CD8-positive, alpha-beta memory T cell (primary cell): ENCODE data around the gene ITPR2. TPM values are rescaled to one million over a fixed set of nuclear protein-coding genes. Genes with fewer than 3 reads are reported as not detected.
A peak's percentile ranks its signal among the peaks of the same experiment; 100 is the strongest.
"Not testable (repeated sequence)": the region's sequence is repeated elsewhere in the genome, so short reads cannot be mapped to it uniquely, and the experiment has no call there.

ENCODE experiments used
- CTCF ChIA-PET: fragments of 350-600 bp; sonication (Branson Sonifier 250); formaldehyde crosslinking; loops from one replicate; lab custom pipeline; 2021; ENCODE audit warnings: antibody characterized with exemption; lab: Charles Lee
- POLR2A ChIA-PET: fragments of 350-600 bp; sonication (Branson Sonifier 250); formaldehyde crosslinking; loops from one replicate; lab custom pipeline; 2021; ENCODE audit warnings: antibody characterized with exemption; lab: Charles Lee
- DNase-seq, 5 donors: peaks; one replicate each; pipeline versions ENCODE4 v3.0.0 to v3.0.0-alpha.2; 2020 to 2022; ENCODE audit warnings: mixed read lengths in 1 of 5
- H3K27ac ChIP-seq: one replicate; pipeline ENCODE4 v1.7.0; 2013; ENCODE audit warnings: low read depth, mild to moderate bottlenecking, low read length, moderate library complexity
- H3K27me3 ChIP-seq: 2 replicates; pipeline ENCODE4 v1.7.0; 2013; ENCODE audit warnings: low read length, mild to moderate bottlenecking; ENCODE audit not compliant: insufficient read depth, poor library complexity, severe bottlenecking
- H3K36me3 ChIP-seq: 2 replicates; pipeline ENCODE4 v1.7.0; 2013; ENCODE audit warnings: mild to moderate bottlenecking, low read length, moderate library complexity; ENCODE audit not compliant: insufficient read depth
- H3K4me1 ChIP-seq: 2 replicates; pipeline ENCODE4 v1.7.0; 2013; ENCODE audit warnings: mild to moderate bottlenecking, low read length, moderate library complexity; ENCODE audit not compliant: insufficient read depth
- H3K4me3 ChIP-seq: 2 replicates; pipeline ENCODE4 v1.7.0; 2013; ENCODE audit warnings: mild to moderate bottlenecking, low read length
- H3K9me3 ChIP-seq: 2 replicates; pipeline ENCODE4 v1.7.0; 2013; ENCODE audit warnings: mild to moderate bottlenecking, low read length
- H3K27ac Mint-ChIP-seq, 8 donors: one replicate each; pipeline ENCODE4 v1.8.0; 2020 to 2021; ENCODE audit warnings: mixed read lengths in 8 of 8, mild to moderate bottlenecking in 6 of 8, inconsistent platforms in 3 of 8, moderate library complexity in 3 of 8
- H3K27me3 Mint-ChIP-seq, 2 donors: one replicate each; pipeline ENCODE4 v1.8.0; 2020 to 2021; ENCODE audit warnings: mixed read lengths in 2 of 2, mild to moderate bottlenecking in 1 of 2, moderate library complexity in 1 of 2
- H3K36me3 Mint-ChIP-seq, 3 donors: one replicate each; pipeline ENCODE4 v1.8.0; 2020 to 2021; ENCODE audit warnings: mixed read lengths in 3 of 3, inconsistent platforms in 1 of 3, mild to moderate bottlenecking in 1 of 3
- H3K4me1 Mint-ChIP-seq, 3 donors: one replicate each; pipeline ENCODE4 v1.8.0; 2020 to 2021; ENCODE audit warnings: mixed read lengths in 3 of 3, inconsistent platforms in 1 of 3, mild to moderate bottlenecking in 1 of 3
- H3K4me3 Mint-ChIP-seq, 7 donors: one replicate each; pipeline ENCODE4 v1.8.0; 2020 to 2021; ENCODE audit warnings: mixed read lengths in 7 of 7, mild to moderate bottlenecking in 6 of 7, moderate library complexity in 4 of 7, inconsistent platforms in 2 of 7
- H3K9me3 Mint-ChIP-seq, 5 donors: one replicate each; pipeline ENCODE4 v1.8.0; 2020 to 2022; ENCODE audit warnings: mixed read lengths in 5 of 5, mild to moderate bottlenecking in 3 of 5, moderate library complexity in 2 of 5, inconsistent platforms in 1 of 5
- polyA plus RNA-seq: library from polyadenylated mRNA; unstranded; fragments of 300-500 nt; fragmentation: Illumina TruSeq; gene quantifications from one replicate; pipeline ENCODE4 v1.2.3, GENCODE V29; 2021
- total RNA-seq, 2 experiments: library from RNA; stranded (reverse); gene quantifications; one replicate each; pipeline ENCODE4 v1.2.3, GENCODE V29; 2021

ITPR2 gene
- total and polyA plus RNA-seq, 3 experiments from 2014 or later: 13.0 to 29.4 (median 24.0) TPM

- H3K9me3 ChIP-seq, H3K4me1 ChIP-seq, H3K27me3 ChIP-seq, H3K36me3 ChIP-seq, POLR2A ChIA-PET, DNase-seq, H3K27me3 Mint-ChIP-seq, H3K4me3 Mint-ChIP-seq, H3K27ac ChIP-seq, H3K27ac Mint-ChIP-seq, H3K4me3 ChIP-seq, CTCF ChIA-PET: not testable (repeated sequence)
- peaks cover 7 to 24% (median 7%) of the 10 kb centered on the region in 3 donors for H3K36me3 Mint-ChIP-seq
- peaks cover 15 to 24% (median 16%) of the 10 kb centered on the region in 3 donors for H3K4me1 Mint-ChIP-seq
- H3K9me3 Mint-ChIP-seq: peaks cover 0 to 17% (median 10%) of the 10 kb centered on the region in 5 donors
Measured at GRCh38 chr12:26755362-26755761, 77.6 kb downstream of the ITPR2 start.

GRCh38 chr12:26754148-26754547 is 78.8 kb downstream of the ITPR2 start:
- Histone ChIP-seq H3K9me3 (no peaks in the 10 kb centered on the region), H3K4me1 (peaks cover 13% of the 10 kb centered on the region), H3K36me3 (no peaks in the 10 kb centered on the region), H3K27ac (no peak overlapping the region), H3K27me3 (no peaks in the 10 kb centered on the region), H3K4me3 (no peak overlapping the region)
- Mint-ChIP-seq H3K27ac (peak overlapping the region in 1 of 8 donors; percentile 12), H3K27me3 (no peaks in the 10 kb centered on the region), H3K4me1 (peaks cover 25 to 36% (median 28%) of the 10 kb centered on the region in 3 donors), H3K36me3 (peaks cover 7 to 19% (median 7%) of the 10 kb centered on the region in 3 donors), H3K4me3 (no peak overlapping the region), H3K9me3 (peaks cover 0 to 17% (median 10%) of the 10 kb centered on the region in 5 donors)
- ChIA-PET POLR2A (no interaction called here), CTCF (no interaction called here)
- DNase-seq: no peak

DNA sequence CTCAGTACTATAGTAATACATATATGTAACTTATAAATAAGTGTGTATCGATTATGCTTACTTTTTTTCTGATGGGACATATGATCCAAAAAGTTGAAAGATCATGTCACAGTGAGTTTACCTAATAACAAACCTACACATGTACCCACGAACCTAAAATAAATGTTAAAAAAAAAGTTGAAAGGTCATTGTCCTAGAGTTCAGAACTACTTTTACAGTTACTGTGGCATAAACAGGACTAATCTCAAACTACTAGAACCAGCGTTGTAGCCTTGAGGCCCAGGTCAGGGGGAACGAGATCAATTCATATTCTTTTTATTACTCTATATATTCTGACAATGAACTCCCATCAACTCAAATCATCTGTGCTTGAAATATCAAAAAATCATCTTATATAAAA is 81.8 kb downstream of the ITPR2 start:
- CTCF ChIA-PET: no interaction called here

DNA sequence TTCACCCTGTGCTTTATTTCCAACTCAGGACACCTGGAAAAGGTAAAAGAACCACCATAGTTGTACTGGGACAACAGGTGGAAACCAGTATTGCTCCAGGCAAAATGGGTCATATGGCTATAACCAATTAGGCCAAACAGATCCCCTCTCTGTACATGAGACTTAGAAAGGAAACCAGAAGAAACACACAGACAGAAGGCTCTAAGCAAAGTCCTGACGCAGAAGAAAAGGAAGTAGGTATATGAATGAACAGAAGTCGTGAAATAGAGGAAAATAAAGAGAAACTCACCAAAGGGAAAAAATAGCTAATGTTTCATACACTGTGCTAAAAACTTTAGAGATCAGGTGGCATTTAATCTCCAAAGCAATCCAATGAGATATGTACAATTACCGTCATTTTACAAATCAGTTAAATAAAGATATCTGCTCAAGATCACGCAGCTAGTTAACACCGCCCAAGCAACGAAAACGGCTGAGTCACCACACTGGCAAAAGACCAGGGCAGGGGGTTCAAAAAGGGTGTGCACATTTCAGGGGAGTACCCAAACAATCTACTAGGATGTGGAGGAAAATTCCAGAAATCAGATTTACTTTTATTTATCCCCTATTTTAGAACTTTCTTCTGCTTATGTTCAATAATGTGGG is 82.3 kb downstream of the ITPR2 start:
- POLR2A ChIA-PET: no interaction called here
- Mint-ChIP-seq H3K4me3 (peak overlapping the region in 2 of 7 donors; percentile 0 to 8), H3K4me1 (peaks cover 43 to 65% (median 50%) of the 10 kb centered on the region in 3 donors), H3K36me3 (peaks cover 0 to 11% (median 3%) of the 10 kb centered on the region in 3 donors), H3K27ac (peak overlapping the region in 3 of 8 donors; percentile 1 to 58 (median 33)), H3K9me3 (peaks cover 0 to 7% (median 3%) of the 10 kb centered on the region in 5 donors), H3K27me3 (no peaks in the 10 kb centered on the region)
- no peaks in the 10 kb centered on the region for H3K27me3 ChIP-seq
- H3K9me3 ChIP-seq: no peaks in the 10 kb centered on the region
- DNase-seq: no peak
- peaks cover 21% of the 10 kb centered on the region for H3K4me1 ChIP-seq
- no peak overlapping the region for H3K4me3 ChIP-seq
- no peaks in the 10 kb centered on the region for H3K36me3 ChIP-seq
- H3K27ac ChIP-seq: no peak overlapping the region
- CTCF ChIA-PET: no interaction called here

More for the DNA sequence above, 81.8 kb downstream of the ITPR2 start:
- no peak overlapping the region for H3K27ac Mint-ChIP-seq
- Histone ChIP-seq H3K27me3 (no peaks in the 10 kb centered on the region), H3K36me3 (no peaks in the 10 kb centered on the region), H3K4me1 (peaks cover 21% of the 10 kb centered on the region), H3K9me3 (no peaks in the 10 kb centered on the region), H3K4me3 (no peak overlapping the region), H3K27ac (no peak overlapping the region)
- H3K9me3 Mint-ChIP-seq: peaks cover 0 to 13% (median 4%) of the 10 kb centered on the region in 5 donors
- peaks cover 1 to 12% (median 4%) of the 10 kb centered on the region in 3 donors for H3K36me3 Mint-ChIP-seq
- H3K4me3 Mint-ChIP-seq: peak overlapping the region in 1 of 7 donors; percentile 15
- POLR2A ChIA-PET: no interaction called here
- no peaks in the 10 kb centered on the region for H3K27me3 Mint-ChIP-seq
- DNase-seq: no peak
- peaks cover 40 to 61% (median 46%) of the 10 kb centered on the region in 3 donors for H3K4me1 Mint-ChIP-seq

- Histone ChIP-seq H3K27ac (no peak overlapping the region), H3K4me3 (no peak overlapping the region), H3K9me3 (no peaks in the 10 kb centered on the region), H3K27me3 (no peaks in the 10 kb centered on the region), H3K36me3 (no peaks in the 10 kb centered on the region), H3K4me1 (peaks cover 21% of the 10 kb centered on the region)
- no peaks in the 10 kb centered on the region for H3K27me3 Mint-ChIP-seq
- H3K4me3 Mint-ChIP-seq: no peak overlapping the region
- ChIA-PET CTCF (no interaction called here), POLR2A (no interaction called here)
- DNase-seq: no peak
- H3K4me1 Mint-ChIP-seq: peaks cover 43 to 65% (median 50%) of the 10 kb centered on the region in 3 donors
- H3K9me3 Mint-ChIP-seq: peaks cover 0 to 3% (median 2%) of the 10 kb centered on the region in 5 donors
- H3K27ac Mint-ChIP-seq: no peak overlapping the region
- H3K36me3 Mint-ChIP-seq: peaks cover 0 to 10% (median 3%) of the 10 kb centered on the region in 3 donors
Measured at GRCh38 chr12:26749781-26750180, 83.2 kb downstream of the ITPR2 start.

- Histone ChIP-seq H3K36me3 (no peaks in the 10 kb centered on the region), H3K9me3 (no peaks in the 10 kb centered on the region), H3K27ac (no peak overlapping the region), H3K4me3 (no peak overlapping the region), H3K27me3 (no peaks in the 10 kb centered on the region), H3K4me1 (peaks cover 21% of the 10 kb centered on the region)
- Mint-ChIP-seq H3K27me3 (no peaks in the 10 kb centered on the region), H3K9me3 (no peaks in the 10 kb centered on the region), H3K27ac (peak overlapping the region in 7 of 8 donors; percentile 5 to 70 (median 19)), H3K4me3 (peak overlapping the region in 5 of 7 donors; percentile 10 to 41 (median 15)), H3K36me3 (peaks cover under 1 to 3% (median 2%) of the 10 kb centered on the region in 3 donors), H3K4me1 (peaks cover 45 to 70% (median 55%) of the 10 kb centered on the region in 3 donors)
- ChIA-PET CTCF (no interaction called here), POLR2A (no interaction called here)
- DNase-seq: no peak
Measured at GRCh38 chr12:26748741-26749431, 84.1 kb downstream of the ITPR2 start.

- H3K4me3 Mint-ChIP-seq: peak overlapping the region in 5 of 7 donors; percentile 10 to 41 (median 15)
- H3K27me3 Mint-ChIP-seq: no peaks in the 10 kb centered on the region
- CTCF ChIA-PET: no interaction called here
- no peaks in the 10 kb centered on the region for H3K36me3 ChIP-seq
- H3K36me3 Mint-ChIP-seq: peaks cover 2 to 3% (median 3%) of the 10 kb centered on the region in 3 donors
- no peaks in the 10 kb centered on the region for H3K9me3 ChIP-seq
- DNase-seq: no peak
- H3K27me3 ChIP-seq: no peaks in the 10 kb centered on the region
- H3K27ac ChIP-seq: no peak overlapping the region
- H3K4me3 ChIP-seq: no peak overlapping the region
- peaks cover 21% of the 10 kb centered on the region for H3K4me1 ChIP-seq
- H3K4me1 Mint-ChIP-seq: peaks cover 46 to 68% (median 56%) of the 10 kb centered on the region in 3 donors
- POLR2A ChIA-PET: no interaction called here
- H3K27ac Mint-ChIP-seq: peak overlapping the region in 3 of 8 donors; percentile 5 to 70 (median 17)
- no peaks in the 10 kb centered on the region for H3K9me3 Mint-ChIP-seq
Measured at GRCh38 chr12:26748412-26748740, 84.6 kb downstream of the ITPR2 start.

- Histone ChIP-seq H3K9me3 (no peaks in the 10 kb centered on the region), H3K4me1 (peaks cover 21% of the 10 kb centered on the region), H3K27me3 (no peaks in the 10 kb centered on the region), H3K4me3 (no peak overlapping the region), H3K27ac (no peak overlapping the region), H3K36me3 (no peaks in the 10 kb centered on the region)
- H3K27me3 Mint-ChIP-seq: no peaks in the 10 kb centered on the region
- DNase-seq: no peak
- CTCF ChIA-PET: no interaction called here
- POLR2A ChIA-PET: interaction anchor here (0.7 kb wide), 1 partner anchor 48 kb away, joined by 3 read pairs; no protein-coding TSS in a partner anchor
- peaks cover 48 to 62% (median 53%) of the 10 kb centered on the region in 3 donors for H3K4me1 Mint-ChIP-seq
- no peak overlapping the region for H3K4me3 Mint-ChIP-seq
- no peaks in the 10 kb centered on the region for H3K9me3 Mint-ChIP-seq
- H3K36me3 Mint-ChIP-seq: peaks cover 3 to 8% (median 5%) of the 10 kb centered on the region in 3 donors
- H3K27ac Mint-ChIP-seq: peak overlapping the region in 2 of 8 donors; percentile 35 to 39
Measured at GRCh38 chr12:26746121-26746714, 86.8 kb downstream of the ITPR2 start.
